H1 (cell line): Measurements from ENCODE around the gene LRRC45. TPM values are rescaled to one million over a fixed set of nuclear protein-coding genes. Genes with fewer than 3 reads are reported as not detected.

Source experiments
- CTCF ChIA-PET: fragments of 300-600 bp; sonication (Branson Sonifier 250); formaldehyde crosslinking; loops from one replicate; lab custom pipeline; 2021; ENCODE audit not compliant: partially characterized antibody; lab: Charles Lee
- POLR2A ChIA-PET: fragments of 300-600 bp; sonication (Branson Sonifier 250); formaldehyde crosslinking; loops from one replicate; lab custom pipeline; 2021; ENCODE audit warnings: inconsistent platforms; ENCODE audit not compliant: partially characterized antibody; lab: Charles Lee
- DNase-seq, 2 experiments: peaks; one replicate each; pipeline versions ENCODE4 v3.0.0 to v3.0.0-alpha.2; 2010 to 2022; ENCODE audit warnings: low spot score in 2 of 2, low read depth in 1 of 2, mixed read lengths in 1 of 2
- FAIRE-seq: peaks from 2 replicates; lab custom pipeline; 2011; peaks lifted over from hg19 to GRCh38; lab: Jason Lieb, UNC
- H2AFZ ChIP-seq: 2 replicates; pipeline ENCODE4 v1.8.1; 2012; ENCODE audit warnings: low read length, inconsistent platforms
- H2AK5ac ChIP-seq: 2 replicates; pipeline ENCODE4 v1.6.1; 2013; ENCODE audit warnings: low read depth, low read length
- H2BK120ac ChIP-seq: replicated peaks from 2 replicates; pipeline ENCODE3; 2013; ENCODE audit warnings: low read depth, low read length, inconsistent platforms
- H2BK12ac ChIP-seq: 2 replicates; pipeline ENCODE4 v1.6.1; 2013; ENCODE audit warnings: low read depth, low read length
- H2BK15ac ChIP-seq: 2 replicates; pipeline ENCODE4 v1.6.1; 2013; ENCODE audit warnings: low read length
- H2BK20ac ChIP-seq: 2 replicates; pipeline ENCODE4 v1.6.1; 2013; ENCODE audit warnings: low read length
- H2BK5ac ChIP-seq: 2 replicates; pipeline ENCODE4 v1.6.1; 2013; ENCODE audit warnings: low read depth, low read length
- H3K14ac ChIP-seq: 2 replicates; pipeline ENCODE4 v1.6.1; 2013; ENCODE audit warnings: inconsistent platforms; ENCODE audit not compliant: insufficient read length
- H3K18ac ChIP-seq: 2 replicates; pipeline ENCODE4 v1.6.1; 2013; ENCODE audit warnings: low read length; ENCODE audit errors: extremely low read depth
- H3K23ac ChIP-seq: 2 replicates; pipeline ENCODE4 v1.6.1; 2013; ENCODE audit warnings: inconsistent platforms; ENCODE audit not compliant: insufficient read length
- H3K23me2 ChIP-seq: 2 replicates; pipeline ENCODE4 v1.6.1; 2013; ENCODE audit warnings: low read depth, low read length
- H3K27ac ChIP-seq: 2 replicates; pipeline ENCODE4 v1.6.1; 2011; ENCODE audit warnings: low read depth, low read length, inconsistent platforms
- H3K27me3 ChIP-seq, 4 experiments: replicated peaks in 1 of 4; 1 replicate in 1 of 4; 2 replicates in 3 of 4; pipeline versions ENCODE4 v1.6.1 to v1.8.1; 2011 to 2013; ENCODE audit warnings: low read length in 3 of 4, mild to moderate bottlenecking in 3 of 4, inconsistent platforms in 2 of 4, mixed read lengths in 2 of 4, moderate library complexity in 1 of 4; ENCODE audit not compliant: control insufficient read depth in 3 of 4, insufficient read depth in 3 of 4; ENCODE audit errors: extremely low read depth in 1 of 4
- H3K36me3 ChIP-seq, 4 experiments: 2 replicates each; pipeline versions ENCODE4 v1.6.1 to v1.8.1; 2011 to 2013; ENCODE audit warnings: mild to moderate bottlenecking in 4 of 4, low read length in 3 of 4, moderate library complexity in 2 of 4, control low read depth in 1 of 4, inconsistent platforms in 1 of 4; ENCODE audit not compliant: insufficient read depth in 4 of 4, control insufficient read depth in 2 of 4
- H3K4ac ChIP-seq: replicated peaks from 2 replicates; pipeline ENCODE3; 2013; ENCODE audit warnings: low read length, low read depth, mixed read lengths, inconsistent platforms; ENCODE audit not compliant: insufficient read length
- H3K4me1 ChIP-seq, 4 experiments: replicated peaks in 1 of 4; 1 replicate in 1 of 4; 2 replicates in 3 of 4; pipeline versions ENCODE4 v1.6.1 to v1.8.1; 2011 to 2013; ENCODE audit warnings: low read length in 3 of 4, inconsistent platforms in 2 of 4, mixed read lengths in 1 of 4; ENCODE audit not compliant: insufficient read depth in 4 of 4, control insufficient read depth in 3 of 4
- H3K4me2 ChIP-seq, 2 experiments: 2 replicates each; pipeline versions ENCODE4 v1.6.1 to v1.8.1; 2011 to 2013; ENCODE audit warnings: low read depth in 2 of 2, low read length in 2 of 2, control low read depth in 1 of 2, inconsistent platforms in 1 of 2, mild to moderate bottlenecking in 1 of 2; ENCODE audit not compliant: insufficient read depth in 1 of 2
- H3K4me3 ChIP-seq, 4 experiments: fragments of 200-600, 300-600 bp in 1 of 4; sonication (generic), shearing (Covaris generic), sonication (Bioruptor Twin) in 1 of 4; 2 replicates each; pipeline versions ENCODE4 v1.5.1 to v1.8.1; 2011 to 2016; ENCODE audit warnings: low read length in 4 of 4, low read depth in 3 of 4, control low read depth in 2 of 4, inconsistent platforms in 2 of 4, mild to moderate bottlenecking in 2 of 4, mixed read lengths in 1 of 4, moderate library complexity in 1 of 4; ENCODE audit not compliant: insufficient read depth in 2 of 4; ENCODE audit errors: extremely low read depth in 1 of 4
- H3K56ac ChIP-seq: replicated peaks from 2 replicates; pipeline ENCODE3; 2013; ENCODE audit warnings: low read depth, mild to moderate bottlenecking, mixed read lengths, low read length, inconsistent platforms; ENCODE audit not compliant: insufficient read length
- H3K79me1 ChIP-seq: 2 replicates; pipeline ENCODE4 v1.6.1; 2013; ENCODE audit warnings: low read depth, low read length, control low read depth
- H3K79me2 ChIP-seq, 2 experiments: 2 replicates each; pipeline versions ENCODE4 v1.6.1 to v1.8.1; 2012 to 2013; ENCODE audit warnings: low read length in 2 of 2, mild to moderate bottlenecking in 2 of 2, inconsistent platforms in 1 of 2; ENCODE audit not compliant: insufficient read depth in 2 of 2, control insufficient read depth in 1 of 2
- H3K9ac ChIP-seq, 4 experiments: replicated peaks in 1 of 4; 1 replicate in 1 of 4; 2 replicates in 3 of 4; pipeline versions ENCODE4 v1.6.1 to v1.8.1; 2011 to 2013; ENCODE audit warnings: low read depth in 3 of 4, low read length in 3 of 4, control low read depth in 2 of 4, mild to moderate bottlenecking in 2 of 4, moderate library complexity in 2 of 4, inconsistent platforms in 1 of 4; ENCODE audit errors: extremely low read depth in 1 of 4
- H3K9me3 ChIP-seq, 2 experiments: 2 replicates each; pipeline versions ENCODE4 v1.6.1 to v1.8.1; 2012 to 2013; ENCODE audit warnings: mild to moderate bottlenecking in 2 of 2, moderate library complexity in 2 of 2, control low read depth in 1 of 2, inconsistent platforms in 1 of 2, low read depth in 1 of 2, low read length in 1 of 2, mixed read lengths in 1 of 2; ENCODE audit not compliant: insufficient read depth in 2 of 2
- H4K20me1 ChIP-seq, 2 experiments: replicated peaks in 1 of 2; 2 replicates each; pipeline versions ENCODE3 to v1.8.1; 2011 to 2013; ENCODE audit warnings: inconsistent platforms in 2 of 2, low read length in 2 of 2, mild to moderate bottlenecking in 1 of 2; ENCODE audit not compliant: insufficient read depth in 2 of 2, control insufficient read depth in 1 of 2
- H4K5ac ChIP-seq: 2 replicates; pipeline ENCODE4 v1.6.1; 2013; ENCODE audit warnings: low read length, low read depth, mixed read lengths, inconsistent platforms; ENCODE audit not compliant: insufficient read length
- H4K8ac ChIP-seq: 2 replicates; pipeline ENCODE4 v1.8.0; 2013; ENCODE audit warnings: mild to moderate bottlenecking, moderate library complexity, low read length, inconsistent platforms; ENCODE audit not compliant: insufficient read depth; ENCODE audit errors: extremely low read depth
- H4K91ac ChIP-seq: replicated peaks from 2 replicates; pipeline ENCODE3; 2013; ENCODE audit warnings: low read length, mixed read lengths, inconsistent platforms; ENCODE audit not compliant: insufficient read length
- ASH2L ChIP-seq: fragments of 200-600, 300-600 bp; sonication (generic); IDR thresholded peaks from one replicate; pipeline ENCODE4 v1.7.1; 2017; ENCODE audit warnings: low read length
- CEBPB ChIP-seq: IDR thresholded peaks from 2 replicates; pipeline ENCODE4 v1.6.1; 2012; ENCODE audit warnings: low read depth, low read length
- EGR1 ChIP-seq: IDR thresholded peaks from 2 replicates; pipeline ENCODE4 v1.6.1; 2011; ENCODE audit warnings: low read depth, low read length, borderline replicate concordance
- EP300 ChIP-seq, 2 experiments: IDR thresholded peaks; 1 replicate in 1 of 2; 2 replicates in 1 of 2; pipeline ENCODE4 v1.6.1; 2011 to 2012; ENCODE audit warnings: low read depth in 2 of 2, low read length in 2 of 2, mild to moderate bottlenecking in 2 of 2, borderline replicate concordance in 1 of 2, inconsistent platforms in 1 of 2, moderate library complexity in 1 of 2
- GTF2F1 ChIP-seq: IDR thresholded peaks from 2 replicates; pipeline ENCODE4 v1.6.1; 2012; ENCODE audit warnings: low read depth, low read length, improper control_type of control experiment, borderline replicate concordance
- KDM5A ChIP-seq: fragments of 200-600 bp; IDR thresholded peaks from 2 replicates; pipeline ENCODE4 v1.7.1; 2012; ENCODE audit warnings: mild to moderate bottlenecking, low read length, inconsistent platforms, mixed read lengths
- NANOG ChIP-seq: IDR thresholded peaks from 2 replicates; pipeline ENCODE4 v1.6.1; 2011; ENCODE audit warnings: low read length, low read depth, mild to moderate bottlenecking, inconsistent platforms; ENCODE audit not compliant: insufficient read depth, poor library complexity, severe bottlenecking
- PHF8 ChIP-seq: fragments of 200-600 bp; sonication (generic); conservative IDR thresholded peaks from 2 replicates; pipeline ENCODE4 v1.7.1; 2012; ENCODE audit warnings: low read depth, mild to moderate bottlenecking, inconsistent platforms, low read length, moderate library complexity
- POLR2A ChIP-seq, 2 experiments: IDR thresholded peaks; 1 replicate in 1 of 2; 2 replicates in 1 of 2; pipeline ENCODE4 v1.6.1; 2011; ENCODE audit warnings: low read depth in 2 of 2, low read length in 2 of 2, mild to moderate bottlenecking in 2 of 2; ENCODE audit errors: control extremely low read depth in 1 of 2
- POLR2AphosphoS5 ChIP-seq: IDR thresholded peaks from 2 replicates; pipeline ENCODE4 v1.6.1; 2011; ENCODE audit warnings: low read depth, low read length
- SIX5 ChIP-seq: IDR thresholded peaks from 2 replicates; pipeline ENCODE4 v1.6.1; 2011; ENCODE audit warnings: mild to moderate bottlenecking, low read depth, low read length
- YY1 ChIP-seq: IDR thresholded peaks from 2 replicates; pipeline ENCODE4 v1.6.1; 2011; ENCODE audit warnings: low read depth, mild to moderate bottlenecking, low read length
- WGBS, 2 experiments: shearing (Covaris generic) in 1 of 2; methylation state at CpG; one replicate each; pipeline versions ENCODE4 v1.1.6 to v1.1.7; 2013 to 2015; ENCODE audit warnings: low lambda C conversion rate in 2 of 2, mixed read lengths in 2 of 2, inconsistent platforms in 1 of 2, low coverage in 1 of 2, missing lambda C conversion rate in 1 of 2; ENCODE audit not compliant: insufficient replicate concordance in 2 of 2, insufficient coverage in 1 of 2, insufficient read length in 1 of 2; ENCODE audit errors: extremely low coverage in 1 of 2, missing lambda C conversion rate in 1 of 2; 5-methylcytosine and 5-hydroxymethylcytosine counted together
- polyA plus RNA-seq, 7 experiments: library from polyadenylated mRNA; depleted of rRNA in 3 of 7; stranded (reverse) in 5 of 7; unstranded in 2 of 7; fragments of >200 nt in 5 of 7; fragments of 200-250 nt in 2 of 7; gene quantifications; 1 replicate in 5 of 7; 2 replicates in 1 of 7; 4 replicates in 1 of 7; pipeline versions ENCODE4 v1.2.1 to v1.2.3, GENCODE V29; 2011 to 2013; ENCODE audit warnings: missing spikeins in 2 of 7, mixed read lengths in 2 of 7
- total RNA-seq: library from RNA; stranded (reverse); fragmentation: NEBNext Ultra II Directional; extraction: Animal tissue kit (Norgen Biotek cat#: 25700); gene quantifications from 2 replicates; pipeline ENCODE4 v1.2.1, GENCODE V29; 2021

Gene LRRC45
- total and polyA plus RNA-seq, 2 of the 8 experiments (the other 6 are each of a cell fraction or from before 2014, with no cell fraction given) = 11.5 to 29.0 TPM

DNA sequence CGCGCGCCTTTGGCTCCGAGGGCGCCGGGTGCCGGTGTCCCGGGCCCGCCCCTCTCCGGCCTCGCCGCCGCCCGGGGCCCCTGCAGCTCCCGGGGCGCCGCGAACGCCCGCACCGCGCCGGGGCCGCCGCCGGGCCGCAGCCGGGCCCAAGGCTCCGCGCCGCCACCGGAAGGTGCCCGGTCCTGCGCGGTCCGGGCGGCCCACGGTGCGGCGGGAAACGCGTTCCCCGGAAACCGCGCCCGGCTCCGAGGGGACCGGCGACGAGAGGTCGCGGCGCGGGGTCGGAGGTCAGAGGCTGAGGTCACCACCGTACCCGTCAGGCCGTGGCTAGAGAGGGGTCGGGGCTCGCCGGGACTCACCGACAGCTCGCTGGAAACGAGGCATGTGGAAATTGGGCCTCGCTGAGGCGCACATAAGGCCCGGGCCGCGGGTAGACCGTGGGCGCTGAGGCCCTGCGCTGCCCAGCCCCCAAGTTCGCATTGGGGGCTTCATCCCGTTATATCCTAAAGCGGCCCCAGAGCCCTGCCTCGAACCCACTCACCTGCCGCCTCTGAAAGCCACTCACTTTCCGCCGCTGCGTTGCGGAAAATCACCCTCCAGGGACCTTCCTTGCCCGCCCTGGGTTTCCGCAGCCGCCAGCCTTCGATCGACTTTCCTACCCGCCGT, 42.7 kb downstream of the LRRC45 start, which contains the start of gene DUS1L:
Gene DUS1L, minus strand, starts transcription at position 167 of the 666 bp plus-strand sequence. CDS start 745 bp downstream, outside the sequence.
- no peak within 1 kb of the TSS for H2AK5ac ChIP-seq
- ChIA-PET CTCF (interaction anchor here (0.7 to 4.3 kb wide), 11 partner anchors 10 to 45 kb away, joined by 3 to 21 read pairs (median 3); partner anchors contain the start of genes DCXR, FASN and RAC3), POLR2A (interaction anchor here (0.7 to 16.2 kb wide), 15 partner anchors 10 to 140 kb away, joined by 3 to 161 read pairs (median 4); partner anchors contain the start of genes FASN, GPS1 and RFNG)
- H2AFZ ChIP-seq = peak within 1 kb of the TSS; percentile 74; the same call in 1 of the 2 replicates
- H3K4me2 ChIP-seq = peak within 1 kb of the TSS; percentile 37 to 79
- H3K14ac ChIP-seq = no peak within 1 kb of the TSS
- H3K23me2 ChIP-seq = peaks cover 8% of the 10 kb centered on the region; the same call in 1 of the 2 replicates
- H4K8ac ChIP-seq = peak within 1 kb of the TSS; percentile 97
- H3K9ac ChIP-seq = peak within 1 kb of the TSS; percentile 4 to 93 (median 58); a peak in 6 of 7 replicates
- no peaks in the 10 kb centered on the region for H3K27me3 ChIP-seq
- H2BK15ac ChIP-seq = no peak within 1 kb of the TSS
- FAIRE-seq (no peak), DNase-seq (peak in 1 of 2 experiments; percentile 85)
- H3K79me2 ChIP-seq = no peaks in the 10 kb centered on the region
- H3K23ac ChIP-seq = no peak within 1 kb of the TSS
- no peak within 1 kb of the TSS for H2BK120ac ChIP-seq
- H3K27ac ChIP-seq = no peak within 1 kb of the TSS
- H3K4me3 ChIP-seq = peak within 1 kb of the TSS; percentile 53 to 93 (median 77)
- H3K79me1 ChIP-seq = peaks cover 5% of the 10 kb centered on the region; the same call in 1 of the 2 replicates
- no peak within 1 kb of the TSS for H2BK12ac ChIP-seq
- peaks cover 2 to 12% (median 9%) of the 10 kb centered on the region in 4 experiments; a peak in 5 of 8 replicates for H3K36me3 ChIP-seq
- peak within 1 kb of the TSS; percentile 46 for H3K56ac ChIP-seq
- H3K9me3 ChIP-seq = no peaks in the 10 kb centered on the region
- no peak within 1 kb of the TSS for H2BK20ac ChIP-seq
- H4K91ac ChIP-seq = peak within 1 kb of the TSS; percentile 81
- H3K18ac ChIP-seq = peak within 1 kb of the TSS; percentile 90
- no peak within 1 kb of the TSS for H3K4ac ChIP-seq
- H4K5ac ChIP-seq = peak within 1 kb of the TSS; percentile 88
- peaks cover 0 to 3% of the 10 kb centered on the region in 2 experiments for H4K20me1 ChIP-seq
- no peak within 1 kb of the TSS for H2BK5ac ChIP-seq
- WGBS, 2 experiments = 30% methylated on average over 35 of the region's 88 CpGs; no CpG with 5 or more reads in 1 of the 2 experiments
- peaks cover 0 to 10% (median 5%) of the 10 kb centered on the region in 4 experiments; a peak in 5 of 7 replicates for H3K4me1 ChIP-seq
- peak; percentile 73; the same call in 1 of the 2 replicates for TF ChIP-seq EGR1
- TF ChIP-seq EP300 (IDR thresholded peaks at IDR 0.05; ENCODE audit: borderline replicate concordance in 1 of 2, low read depth in 2 of 2, low read length in 2 of 2) = peak; percentile 17 to 60; a peak in 2 of 3 replicates
- peak; percentile 65; the same call in 1 of the 2 replicates for TF ChIP-seq YY1
- no peak; the same call in 1 of the 2 replicates for TF ChIP-seq CEBPB
- no peak for TF ChIP-seq NANOG
- no peak for TF ChIP-seq POLR2A (IDR thresholded peaks at IDR 0.05; ENCODE audit: control extremely low read depth in 1 of 2, low read depth in 2 of 2, low read length in 2 of 2)
- TF ChIP-seq POLR2AphosphoS5 = no peak
- peak; percentile 70 for TF ChIP-seq ASH2L
- TF ChIP-seq GTF2F1 = 0 out of 2 replicates have a peak, but pooled peaks have one; percentile 29
- TF ChIP-seq SIX5 = peak; percentile 16; the same call in 1 of the 2 replicates
- TF ChIP-seq KDM5A = peak; percentile 45; the same call in 1 of the 2 replicates
- peak; percentile 66; the same call in 1 of the 2 replicates for TF ChIP-seq PHF8
